Dendritic cell treated with granulocyte-macrophage colony-stimulating factor and Interleukin-4, amounts not matched to agents 40 ng/mL and 50 ng/mL, for 4 days (primary cell): ENCODE measurements around the gene HIF1AN.

Experiments
- H3K27ac Mint-ChIP-seq: one replicate; pipeline ENCODE4 v1.8.0; 2022; ENCODE audit warnings: mild to moderate bottlenecking, mixed read lengths
- H3K27me3 Mint-ChIP-seq: one replicate; pipeline ENCODE4 v1.8.0; 2022; ENCODE audit warnings: mild to moderate bottlenecking, mixed read lengths
- H3K36me3 Mint-ChIP-seq: one replicate; pipeline ENCODE4 v1.8.0; 2022; ENCODE audit warnings: low read depth, mixed read lengths
- H3K4me1 Mint-ChIP-seq: one replicate; pipeline ENCODE4 v1.8.0; 2022; ENCODE audit warnings: low read depth, mixed read lengths
- H3K4me3 Mint-ChIP-seq: one replicate; pipeline ENCODE4 v1.8.0; 2022; ENCODE audit warnings: mild to moderate bottlenecking, moderate library complexity, mixed read lengths
- H3K9me3 Mint-ChIP-seq: one replicate; pipeline ENCODE4 v1.8.0; 2022; ENCODE audit warnings: mixed read lengths
- intact Hi-C: fragments of 100-400 bp; cut with micrococcal nuclease; formaldehyde crosslinking; loops from one replicate; pipeline ENCODE4 v1.15.0; 2022

Gene HIF1AN

GRCh38 chr10:100509241-100509840, 26.4 kb upstream of the HIF1AN start:
- H3K4me1 Mint-ChIP-seq, result peaks cover 9% of the 10 kb centered on the region
- no peak overlapping the region for H3K4me3 Mint-ChIP-seq
- H3K27me3 Mint-ChIP-seq, result no peaks in the 10 kb centered on the region
- H3K9me3 Mint-ChIP-seq, result no peaks in the 10 kb centered on the region
- no peak overlapping the region for H3K27ac Mint-ChIP-seq
- intact Hi-C loops, result loop anchor here (2.0 kb wide), 1 partner anchor 171 kb away; no protein-coding TSS in a partner anchor
- H3K36me3 Mint-ChIP-seq, result peaks cover 64% of the 10 kb centered on the region

GRCh38 chr10:100510533-100511308, 25.0 kb upstream of the HIF1AN start:
- H3K27me3 Mint-ChIP-seq, result no peaks in the 10 kb centered on the region
- no peak overlapping the region for H3K4me3 Mint-ChIP-seq
- no peak overlapping the region for H3K27ac Mint-ChIP-seq
- peaks cover 9% of the 10 kb centered on the region for H3K4me1 Mint-ChIP-seq
- H3K9me3 Mint-ChIP-seq, result no peaks in the 10 kb centered on the region
- intact Hi-C loops, result no loop called here
- peaks cover 55% of the 10 kb centered on the region for H3K36me3 Mint-ChIP-seq

GRCh38 chr10:100515612-100516011, 20.1 kb upstream of the HIF1AN start:
- peaks cover 19% of the 10 kb centered on the region for H3K27me3 Mint-ChIP-seq
- intact Hi-C loops, result no loop called here

DNA sequence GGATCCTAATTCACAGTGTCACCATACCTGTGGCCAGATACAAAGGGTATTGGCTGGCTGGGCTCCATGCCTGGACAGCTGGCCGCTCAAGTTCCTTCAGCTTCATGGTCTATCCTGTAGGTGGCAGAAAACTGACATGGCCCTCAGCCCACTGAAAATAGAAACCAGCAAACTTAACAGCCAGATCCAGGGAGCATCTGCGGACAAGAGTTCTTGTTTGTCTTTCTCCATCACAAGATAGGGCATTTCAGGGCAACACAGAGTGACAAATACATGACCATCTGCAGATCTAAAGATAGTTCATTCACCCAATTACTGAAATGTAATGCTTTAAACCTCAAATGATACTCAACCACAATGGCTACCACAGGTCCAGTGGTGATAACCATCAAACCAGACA, 18.9 kb upstream of the HIF1AN start:
- Mint-ChIP-seq H3K27me3 (peaks cover 21% of the 10 kb centered on the region), H3K27ac (no peak overlapping the region), H3K36me3 (peaks cover 38% of the 10 kb centered on the region), H3K4me1 (peaks cover 8% of the 10 kb centered on the region), H3K9me3 (no peaks in the 10 kb centered on the region), H3K4me3 (no peak overlapping the region)
- intact Hi-C loops, result no loop called here

More at GRCh38 chr10:100515612-100516011, 20.1 kb upstream of the HIF1AN start:
- H3K27ac Mint-ChIP-seq, result no peak overlapping the region
- no peaks in the 10 kb centered on the region for H3K9me3 Mint-ChIP-seq
- peaks cover 37% of the 10 kb centered on the region for H3K36me3 Mint-ChIP-seq
- H3K4me3 Mint-ChIP-seq, result no peak overlapping the region
- peaks cover 15% of the 10 kb centered on the region for H3K4me1 Mint-ChIP-seq

DNA sequence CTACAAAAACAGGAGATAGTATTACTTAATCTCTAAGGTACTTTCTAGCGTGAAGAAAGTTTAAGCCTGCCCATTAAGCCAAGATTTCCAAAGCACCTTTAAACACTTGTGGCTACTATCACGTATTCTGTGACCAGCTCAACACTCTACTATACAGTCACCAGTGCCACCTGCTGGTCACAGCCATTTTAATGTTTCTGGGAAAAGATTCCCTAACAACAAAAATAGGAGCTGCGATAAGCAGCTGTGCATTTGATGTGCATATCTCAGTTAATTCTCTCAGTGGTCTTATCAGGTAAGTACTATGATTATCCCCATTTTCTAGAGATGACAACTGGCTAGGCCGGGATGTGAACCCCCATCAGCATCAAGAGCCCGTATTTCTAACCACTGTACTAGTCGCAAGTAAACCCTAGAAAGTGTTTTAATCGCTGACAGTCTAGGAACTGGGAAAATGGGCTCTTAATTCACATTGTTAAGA, 16.9 kb upstream of the HIF1AN start:
- Mint-ChIP-seq H3K4me3 (no peak overlapping the region), H3K27ac (no peak overlapping the region), H3K4me1 (peaks cover 8% of the 10 kb centered on the region), H3K36me3 (peaks cover 50% of the 10 kb centered on the region), H3K27me3 (peaks cover 21% of the 10 kb centered on the region), H3K9me3 (no peaks in the 10 kb centered on the region)
- intact Hi-C loops, result loop anchor here (1.0 kb wide), 1 partner anchor 84 kb away; no protein-coding TSS in a partner anchor

GRCh38 chr10:100519311-100520051, 16.3 kb upstream of the HIF1AN start, which contains the start of gene SEC31B:
TSS of gene SEC31B (minus strand) at chr10:100519861. CDS start at chr10:100516952, 2,909 bp downstream.
- peaks cover 50% of the 10 kb centered on the region for H3K36me3 Mint-ChIP-seq

GRCh38 chr10:100520811-100521210, 14.9 kb upstream of the HIF1AN start:
- Mint-ChIP-seq H3K9me3 (no peaks in the 10 kb centered on the region), H3K27ac (no peak overlapping the region), H3K27me3 (peaks cover 21% of the 10 kb centered on the region), H3K4me3 (no peak overlapping the region), H3K36me3 (peaks cover 58% of the 10 kb centered on the region), H3K4me1 (peaks cover 8% of the 10 kb centered on the region)
- intact Hi-C loops, result no loop called here

More at GRCh38 chr10:100519311-100520051, 16.3 kb upstream of the HIF1AN start, which contains the start of gene SEC31B:
- Mint-ChIP-seq H3K27me3 (peaks cover 21% of the 10 kb centered on the region), H3K4me1 (peaks cover 8% of the 10 kb centered on the region), H3K27ac (no peak within 1 kb of the TSS), H3K9me3 (no peaks in the 10 kb centered on the region), H3K4me3 (peak within 1 kb of the TSS; percentile 50)
- intact Hi-C loops, result no loop called here

DNA sequence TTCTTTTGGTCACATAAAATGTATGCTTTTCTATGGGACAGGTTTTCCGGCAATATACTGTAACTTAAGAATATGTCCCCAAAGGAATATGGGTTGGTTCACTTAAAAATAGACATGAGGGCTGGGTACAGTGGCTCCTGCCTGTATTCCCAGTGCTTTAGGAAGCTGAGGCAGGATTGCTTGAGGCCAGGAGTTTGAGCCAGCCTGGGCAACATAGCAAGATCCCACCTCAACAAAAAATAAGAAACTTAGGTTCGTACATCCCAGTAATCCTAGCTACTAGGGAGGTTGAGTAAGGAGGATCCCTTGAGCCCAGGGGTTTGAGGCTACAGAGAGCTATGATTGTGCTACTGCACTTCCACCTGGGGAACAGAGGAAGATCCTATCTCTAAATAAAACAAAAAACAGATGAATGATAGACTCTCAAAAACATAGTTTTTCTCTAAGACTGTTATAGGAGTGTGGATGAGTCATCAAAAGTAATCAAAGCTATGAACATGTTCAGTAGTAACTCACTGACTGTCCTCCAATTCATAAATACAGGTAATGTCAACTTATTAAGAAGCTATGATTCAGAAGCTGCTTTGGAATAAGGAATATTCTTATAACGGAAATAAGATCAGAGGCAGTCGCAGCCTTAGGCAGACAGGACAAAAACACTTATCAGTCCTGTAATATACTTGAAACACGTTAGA, 13.5 kb upstream of the HIF1AN start:
- peaks cover 61% of the 10 kb centered on the region for H3K36me3 Mint-ChIP-seq
- peaks cover 8% of the 10 kb centered on the region for H3K4me1 Mint-ChIP-seq
- peaks cover 21% of the 10 kb centered on the region for H3K27me3 Mint-ChIP-seq
- no peaks in the 10 kb centered on the region for H3K9me3 Mint-ChIP-seq
- intact Hi-C loops, result no loop called here
- H3K4me3 Mint-ChIP-seq, result no peak overlapping the region
- H3K27ac Mint-ChIP-seq, result no peak overlapping the region

DNA sequence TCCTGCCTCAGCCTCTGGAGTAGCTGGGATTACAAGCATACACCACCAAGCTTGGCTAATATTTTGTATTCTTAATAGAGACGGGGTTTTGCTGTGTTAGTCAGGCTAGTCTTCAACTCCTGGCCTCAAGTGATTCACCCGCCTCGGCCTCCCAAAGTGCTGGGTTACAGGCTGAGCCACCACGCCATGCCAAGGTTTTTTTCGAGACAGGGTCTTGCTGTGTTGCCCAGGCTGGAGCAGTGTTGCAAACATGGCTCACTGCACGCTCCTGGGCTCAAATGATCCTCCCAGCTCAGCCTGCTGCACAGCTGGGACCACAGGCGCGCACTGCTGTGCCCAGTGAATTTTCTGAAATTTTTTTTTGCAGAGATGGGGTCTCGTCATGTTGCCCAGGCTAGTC, 12.8 kb upstream of the HIF1AN start:
- H3K36me3 Mint-ChIP-seq, result peaks cover 68% of the 10 kb centered on the region
- peaks cover 20% of the 10 kb centered on the region for H3K27me3 Mint-ChIP-seq
- no peak overlapping the region for H3K27ac Mint-ChIP-seq
- H3K9me3 Mint-ChIP-seq, result no peaks in the 10 kb centered on the region
- H3K4me1 Mint-ChIP-seq, result peaks cover 8% of the 10 kb centered on the region
- intact Hi-C loops, result no loop called here
- no peak overlapping the region for H3K4me3 Mint-ChIP-seq

DNA sequence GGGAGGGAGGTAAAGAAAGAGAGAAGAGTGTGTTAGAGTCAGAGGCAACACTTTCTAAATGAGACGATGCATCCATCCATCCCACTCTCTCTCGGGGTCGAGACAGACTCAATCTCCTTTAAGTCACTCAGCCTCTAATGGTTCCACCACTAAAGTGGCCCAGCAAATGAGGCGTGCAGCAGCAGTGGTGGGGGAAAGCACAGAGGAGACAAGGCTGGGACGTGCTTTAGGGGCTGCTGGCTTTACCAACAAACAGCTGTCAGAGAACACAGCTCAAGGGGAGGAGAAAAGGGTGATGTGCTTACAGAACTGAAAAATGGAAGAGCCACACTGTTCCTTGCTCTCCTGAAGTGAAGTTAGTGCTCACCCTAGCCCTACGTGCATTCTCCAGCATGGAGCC, 11.5 kb upstream of the HIF1AN start:
- Mint-ChIP-seq H3K36me3 (peaks cover 72% of the 10 kb centered on the region), H3K4me3 (no peak overlapping the region), H3K4me1 (peaks cover 10% of the 10 kb centered on the region), H3K27ac (no peak overlapping the region), H3K9me3 (no peaks in the 10 kb centered on the region), H3K27me3 (peaks cover 13% of the 10 kb centered on the region)
- intact Hi-C loops, result no loop called here

- Mint-ChIP-seq H3K4me1 (peaks cover 6% of the 10 kb centered on the region), H3K9me3 (no peaks in the 10 kb centered on the region), H3K27me3 (peaks cover 11% of the 10 kb centered on the region), H3K36me3 (peaks cover 73% of the 10 kb centered on the region), H3K4me3 (no peak overlapping the region), H3K27ac (no peak overlapping the region)
- intact Hi-C loops, result no loop called here
Measured at GRCh38 chr10:100524638-100525037, 11.1 kb upstream of the HIF1AN start.

GRCh38 chr10:100528123-100528886, 7.4 kb upstream of the HIF1AN start:
- intact Hi-C loops, result no loop called here
- H3K36me3 Mint-ChIP-seq, result peaks cover 59% of the 10 kb centered on the region
- H3K4me1 Mint-ChIP-seq, result peaks cover 12% of the 10 kb centered on the region

More at GRCh38 chr10:100528123-100528886, 7.4 kb upstream of the HIF1AN start:
- Mint-ChIP-seq H3K4me3 (peak overlapping the region; percentile 100), H3K27ac (peak overlapping the region; percentile 94), H3K27me3 (no peaks in the 10 kb centered on the region), H3K9me3 (no peaks in the 10 kb centered on the region)
